BLaER1 (cell line): ENCODE results near the gene SLC25A21.
"Not testable (repeated sequence)": the region's sequence is repeated elsewhere in the genome, so short reads cannot be mapped to it uniquely, and the experiment has no call there.

Source experiments
- H3K27ac ChIP-seq: shearing (Covaris generic); formaldehyde crosslinking; 2 replicates; pipeline ENCODE4 v1.8.1; 2022
- H3K27me3 ChIP-seq: shearing (Covaris generic); formaldehyde crosslinking; 2 replicates; pipeline ENCODE4 v1.8.1; 2022
- H3K36me3 ChIP-seq: shearing (Covaris generic); formaldehyde crosslinking; 2 replicates; pipeline ENCODE4 v1.8.1; 2022
- H3K4me1 ChIP-seq: shearing (Covaris generic); formaldehyde crosslinking; 2 replicates; pipeline ENCODE4 v1.8.1; 2022
- H3K4me2 ChIP-seq: shearing (Covaris generic); formaldehyde crosslinking; 2 replicates; pipeline ENCODE4 v1.8.1; 2022
- H3K4me3 ChIP-seq: shearing (Covaris generic); formaldehyde crosslinking; 2 replicates; pipeline ENCODE4 v1.8.1; 2022
- H3K9ac ChIP-seq: shearing (Covaris generic); formaldehyde crosslinking; 2 replicates; pipeline ENCODE4 v1.8.1; 2022
- H3K9me3 ChIP-seq: shearing (Covaris generic); formaldehyde crosslinking; 2 replicates; pipeline ENCODE4 v1.8.1; 2022
- H4K20me1 ChIP-seq: shearing (Covaris generic); formaldehyde crosslinking; 2 replicates; pipeline ENCODE4 v1.8.1; 2022
- Cebpa-rat ChIP-seq: shearing (Covaris generic); IDR thresholded peaks from 2 replicates; pipeline ENCODE4 v1.8.1; 2022

Gene SLC25A21

GRCh38 chr14:37172024-37172869, at the start of gene SLC25A21:
Gene SLC25A21, minus strand, starts transcription at chr14:37172606.
- Histone ChIP-seq H3K9ac (no peak within 1 kb of the TSS), H3K27ac (no peak within 1 kb of the TSS)

GRCh38 chr14:37221073-37221472, 48.7 kb upstream of the SLC25A21 start:
- Histone ChIP-seq H3K27me3 (no peaks in the 10 kb centered on the region), H3K4me3 (no peak overlapping the region), H3K36me3 (no peaks in the 10 kb centered on the region), H3K27ac (no peak overlapping the region), H3K9me3 (peaks cover 28% of the 10 kb centered on the region), H3K9ac (no peak overlapping the region), H3K4me2 (no peak overlapping the region), H4K20me1 (no peaks in the 10 kb centered on the region), H3K4me1 (peaks cover 14% of the 10 kb centered on the region)
- no peak for TF ChIP-seq Cebpa-rat

More at GRCh38 chr14:37172024-37172869, at the start of gene SLC25A21:
- Histone ChIP-seq H3K4me3 (no peak within 1 kb of the TSS), H3K36me3 (no peaks in the 10 kb centered on the region), H3K27me3 (no peaks in the 10 kb centered on the region), H3K4me2 (no peak within 1 kb of the TSS), H3K4me1 (no peaks in the 10 kb centered on the region), H3K9me3 (peaks cover 11% of the 10 kb centered on the region), H4K20me1 (no peaks in the 10 kb centered on the region)
- TF ChIP-seq Cebpa-rat = no peak

GRCh38 chr14:37215345-37215744, 42.9 kb upstream of the SLC25A21 start:
- H3K36me3 ChIP-seq = no peaks in the 10 kb centered on the region
- H3K4me1 ChIP-seq = peaks cover 14% of the 10 kb centered on the region
- H3K4me2 ChIP-seq = no peak overlapping the region
- H3K27ac ChIP-seq = no peak overlapping the region
- no peak overlapping the region for H3K9ac ChIP-seq
- H4K20me1 ChIP-seq = no peaks in the 10 kb centered on the region
- H3K9me3 ChIP-seq = no peaks in the 10 kb centered on the region
- H3K4me3 ChIP-seq = no peak overlapping the region
- H3K27me3 ChIP-seq = no peaks in the 10 kb centered on the region
- no peak for TF ChIP-seq Cebpa-rat

- Histone ChIP-seq H3K9ac (no peak overlapping the region), H3K27ac (no peak overlapping the region), H4K20me1 (no peaks in the 10 kb centered on the region), H3K9me3 (no peaks in the 10 kb centered on the region), H3K4me3 (no peak overlapping the region), H3K36me3 (no peaks in the 10 kb centered on the region), H3K4me2 (no peak overlapping the region), H3K27me3 (no peaks in the 10 kb centered on the region), H3K4me1 (no peaks in the 10 kb centered on the region)
- TF ChIP-seq Cebpa-rat = no peak
Observed at GRCh38 chr14:37213016-37213415, 40.6 kb upstream of the SLC25A21 start.

GRCh38 chr14:37210448-37210847, 38.0 kb upstream of the SLC25A21 start:
- Histone ChIP-seq H3K4me3 (no peak overlapping the region), H3K9ac (no peak overlapping the region), H4K20me1 (no peaks in the 10 kb centered on the region), H3K9me3 (peaks cover 22% of the 10 kb centered on the region), H3K27ac (no peak overlapping the region), H3K4me1 (no peaks in the 10 kb centered on the region), H3K4me2 (no peak overlapping the region), H3K27me3 (no peaks in the 10 kb centered on the region), H3K36me3 (no peaks in the 10 kb centered on the region)
- TF ChIP-seq Cebpa-rat = no peak

- not testable (repeated sequence) for H3K4me1 ChIP-seq, H4K20me1 ChIP-seq, H3K4me3 ChIP-seq, H3K9ac ChIP-seq, H3K36me3 ChIP-seq, H3K27ac ChIP-seq, H3K4me2 ChIP-seq, H3K27me3 ChIP-seq
- peaks cover 27% of the 10 kb centered on the region for H3K9me3 ChIP-seq
Observed at GRCh38 chr14:37209617-37210016, 37.2 kb upstream of the SLC25A21 start.

- H4K20me1 ChIP-seq, H3K4me3 ChIP-seq, H3K4me2 ChIP-seq, H3K36me3 ChIP-seq, H3K4me1 ChIP-seq, H3K27me3 ChIP-seq, H3K9ac ChIP-seq, H3K27ac ChIP-seq: not testable (repeated sequence)
- peaks cover 27% of the 10 kb centered on the region for H3K9me3 ChIP-seq
Observed at GRCh38 chr14:37205623-37206605, 33.5 kb upstream of the SLC25A21 start.

- Histone ChIP-seq H3K27me3 (no peaks in the 10 kb centered on the region), H3K9me3 (peaks cover 27% of the 10 kb centered on the region), H3K9ac (no peak overlapping the region), H3K4me2 (no peak overlapping the region), H3K4me3 (no peak overlapping the region), H3K27ac (no peak overlapping the region), H3K4me1 (no peaks in the 10 kb centered on the region), H4K20me1 (no peaks in the 10 kb centered on the region), H3K36me3 (no peaks in the 10 kb centered on the region)
- no peak for TF ChIP-seq Cebpa-rat
Observed at GRCh38 chr14:37203423-37203822, 31.0 kb upstream of the SLC25A21 start.

GRCh38 chr14:37202812-37203211, 30.4 kb upstream of the SLC25A21 start:
- H3K4me3 ChIP-seq = no peak overlapping the region
- peaks cover 30% of the 10 kb centered on the region for H3K9me3 ChIP-seq
- H3K4me2 ChIP-seq = no peak overlapping the region
- no peak overlapping the region for H3K27ac ChIP-seq
- H3K36me3 ChIP-seq = no peaks in the 10 kb centered on the region
- no peak overlapping the region for H3K9ac ChIP-seq
- TF ChIP-seq Cebpa-rat = no peak
- H3K27me3 ChIP-seq = no peaks in the 10 kb centered on the region
- no peaks in the 10 kb centered on the region for H4K20me1 ChIP-seq
- no peaks in the 10 kb centered on the region for H3K4me1 ChIP-seq

GRCh38 chr14:37202265-37202664, 29.9 kb upstream of the SLC25A21 start:
- TF ChIP-seq Cebpa-rat = no peak
- H3K4me3 ChIP-seq = no peak overlapping the region
- no peaks in the 10 kb centered on the region for H3K36me3 ChIP-seq
- peaks cover 32% of the 10 kb centered on the region for H3K9me3 ChIP-seq
- no peaks in the 10 kb centered on the region for H3K27me3 ChIP-seq
- H4K20me1 ChIP-seq = no peaks in the 10 kb centered on the region
- H3K4me1 ChIP-seq = no peaks in the 10 kb centered on the region
- H3K4me2 ChIP-seq = no peak overlapping the region
- H3K9ac ChIP-seq = no peak overlapping the region
- H3K27ac ChIP-seq = no peak overlapping the region
